Right atrium auricular region (tissue), 2 donors: ENCODE data around the gene MAP1LC3A. TPM values are rescaled to one million over a fixed set of nuclear protein-coding genes. Genes with fewer than 3 reads are reported as not detected.

ENCODE experiments used
- DNase-seq: peaks from one replicate; pipeline ENCODE4 v3.0.0-alpha.2; 2019; ENCODE audit warnings: low spot score
- H3K27ac ChIP-seq, 2 donors: fragments of 200-600 bp; sonication (generic); 1 replicate in 1 of 2; 2 replicates in 1 of 2; pipeline ENCODE4 v1.5.1; 2016 to 2019
- H3K27me3 ChIP-seq, 2 donors: fragments of 200-600 bp; sonication (generic); one replicate each; pipeline versions ENCODE4 v1.5.1 to v1.6.0; 2017 to 2019
- H3K36me3 ChIP-seq: fragments of 200-600 bp; sonication (generic); one replicate; pipeline ENCODE4 v1.5.1; 2016
- H3K4me1 ChIP-seq, 2 donors: fragments of 200-600 bp; sonication (generic); one replicate each; pipeline versions ENCODE4 v1.5.1 to v1.6.0; 2017 to 2019
- H3K4me3 ChIP-seq, 2 donors: fragments of 200-600 bp; sonication (generic); 1 replicate in 1 of 2; 2 replicates in 1 of 2; pipeline ENCODE4 v1.5.1; 2017 to 2019; ENCODE audit warnings: mild to moderate bottlenecking in 1 of 2, moderate library complexity in 1 of 2
- H3K9me3 ChIP-seq, 2 donors: fragments of 200-600 bp; sonication (generic); one replicate each; pipeline ENCODE4 v1.5.1; 2019
- CTCF ChIP-seq, 2 donors: fragments of 200-600 bp; sonication (generic); IDR thresholded peaks; one replicate each; pipeline ENCODE4 v1.5.1; 2019; ENCODE audit warnings: antibody characterized with exemption in 2 of 2
- total RNA-seq, 2 donors: library from RNA; depleted of rRNA; stranded (reverse); fragments of >200 nt; gene quantifications; one replicate each; pipeline ENCODE4 v1.1.0, GENCODE V29; 2016

The MAP1LC3A gene
- total RNA-seq, 2 donors from 2014 or later: 111 to 120 TPM

GRCh38 chr20:34541264-34541901, 17.1 kb upstream of the MAP1LC3A start:
- Histone ChIP-seq H3K27me3 (no peaks in the 10 kb centered on the region), H3K36me3 (peaks cover 40% of the 10 kb centered on the region), H3K4me3 (no peak overlapping the region), H3K27ac (no peak overlapping the region), H3K4me1 (no peaks in the 10 kb centered on the region), H3K9me3 (no peaks in the 10 kb centered on the region)
- no peak for DNase-seq
- no peak for TF ChIP-seq CTCF (IDR thresholded peaks at IDR 0.05)

GRCh38 chr20:34541917-34542316, 16.6 kb upstream of the MAP1LC3A start:
- H3K27ac ChIP-seq: no peak overlapping the region

GRCh38 chr20:34542439-34542838, 16.1 kb upstream of the MAP1LC3A start:
- no peak for TF ChIP-seq CTCF (IDR thresholded peaks at IDR 0.05)
- H3K4me3 ChIP-seq: no peak overlapping the region
- no peaks in the 10 kb centered on the region for H3K27me3 ChIP-seq
- H3K4me1 ChIP-seq: no peaks in the 10 kb centered on the region
- no peaks in the 10 kb centered on the region for H3K9me3 ChIP-seq
- DNase-seq: no peak
- H3K36me3 ChIP-seq: peaks cover 31% of the 10 kb centered on the region
- no peak overlapping the region for H3K27ac ChIP-seq

More at GRCh38 chr20:34541917-34542316, 16.6 kb upstream of the MAP1LC3A start:
- Histone ChIP-seq H3K9me3 (no peaks in the 10 kb centered on the region), H3K27me3 (no peaks in the 10 kb centered on the region), H3K36me3 (peaks cover 36% of the 10 kb centered on the region), H3K4me1 (no peaks in the 10 kb centered on the region), H3K4me3 (no peak overlapping the region)
- DNase-seq: no peak
- TF ChIP-seq CTCF (IDR thresholded peaks at IDR 0.05): no peak

GRCh38 chr20:34543463-34544056, 15.0 kb upstream of the MAP1LC3A start:
- Histone ChIP-seq H3K4me3 (no peak overlapping the region), H3K4me1 (no peaks in the 10 kb centered on the region), H3K27ac (no peak overlapping the region), H3K27me3 (no peaks in the 10 kb centered on the region), H3K9me3 (no peaks in the 10 kb centered on the region), H3K36me3 (peaks cover 28% of the 10 kb centered on the region)
- TF ChIP-seq CTCF (IDR thresholded peaks at IDR 0.05): no peak
- DNase-seq: no peak

- no peak overlapping the region for H3K27ac ChIP-seq
- no peak for DNase-seq
- H3K9me3 ChIP-seq: no peaks in the 10 kb centered on the region
- peak overlapping the region in 1 of 2 donors; percentile 22 for H3K4me3 ChIP-seq
- H3K36me3 ChIP-seq: peaks cover 28% of the 10 kb centered on the region
- H3K4me1 ChIP-seq: no peaks in the 10 kb centered on the region
- no peak for TF ChIP-seq CTCF (IDR thresholded peaks at IDR 0.05)
- no peaks in the 10 kb centered on the region for H3K27me3 ChIP-seq
Measured at GRCh38 chr20:34544109-34544796, 14.3 kb upstream of the MAP1LC3A start.
